GM23338 (cell line): ENCODE measurements around the gene WDR47. TPM values are rescaled to one million over a fixed set of nuclear protein-coding genes. Genes with fewer than 3 reads are reported as not detected.

Experiments used
- ATAC-seq: fragments of 200-7000 bp; cut with Tn5 transposase; 3 replicates; pipeline ENCODE4 v1.9.1; 2020
- DNase-seq: peaks from one replicate; pipeline ENCODE4 v3.0.0-alpha.2; 2015; ENCODE audit warnings: low spot score
- H2AFZ ChIP-seq: fragments of 200-600 bp; sonication (generic); 2 replicates; pipeline ENCODE4 v1.8.0; 2016; ENCODE audit warnings: antibody characterized with exemption, mild to moderate bottlenecking, moderate library complexity
- H3F3A ChIP-seq: fragments of 200-600 bp; sonication (generic); replicated peaks from 2 replicates; pipeline ENCODE4 v1.8.0; 2017; ENCODE audit warnings: antibody characterized with exemption, mixed run types, low read depth
- H3K27ac ChIP-seq: fragments of 200-600 bp; sonication (generic); 2 replicates; pipeline ENCODE4 v1.6.1; 2016; ENCODE audit warnings: low read depth
- H3K27me3 ChIP-seq: fragments of 200-600 bp; sonication (generic); 2 replicates; pipeline ENCODE4 v1.8.0; 2016; ENCODE audit warnings: mild to moderate bottlenecking, mixed run types, moderate library complexity; ENCODE audit not compliant: insufficient read depth
- H3K36me3 ChIP-seq: fragments of 200-600 bp; sonication (generic); 2 replicates; pipeline ENCODE4 v1.8.0; 2016; ENCODE audit warnings: mild to moderate bottlenecking; ENCODE audit not compliant: insufficient read depth
- H3K4me1 ChIP-seq: fragments of 200-600 bp; sonication (generic); 2 replicates; pipeline ENCODE4 v1.8.0; 2016; ENCODE audit warnings: mild to moderate bottlenecking, moderate library complexity; ENCODE audit not compliant: insufficient read depth
- H3K4me2 ChIP-seq: fragments of 200-600 bp; sonication (generic); 2 replicates; pipeline ENCODE4 v1.7.1; 2017; ENCODE audit warnings: mixed run types
- H3K4me3 ChIP-seq: fragments of 200-600 bp; sonication (generic); 2 replicates; pipeline ENCODE4 v1.6.1; 2016; ENCODE audit warnings: mixed run types
- H3K79me2 ChIP-seq: fragments of 200-600 bp; sonication (generic); replicated peaks from 2 replicates; pipeline ENCODE4 v1.8.0; 2017; ENCODE audit warnings: mild to moderate bottlenecking; ENCODE audit not compliant: insufficient read depth
- H3K9me2 ChIP-seq: fragments of 200-600 bp; sonication (generic); 2 replicates; pipeline ENCODE4 v1.8.0; 2017; ENCODE audit not compliant: insufficient read depth
- H4K20me1 ChIP-seq: fragments of 200-600 bp; sonication (generic); replicated peaks from 2 replicates; pipeline ENCODE4 v1.8.0; 2017; ENCODE audit warnings: mild to moderate bottlenecking; ENCODE audit not compliant: insufficient read depth
- H3K27ac Mint-ChIP-seq: 2 replicates; pipeline ENCODE4 v1.8.0; 2020; ENCODE audit warnings: inconsistent platforms, mild to moderate bottlenecking, moderate library complexity, mixed read lengths
- H3K27me3 Mint-ChIP-seq: 3 replicates; pipeline ENCODE4 v1.8.0; 2022; ENCODE audit warnings: low read depth, mild to moderate bottlenecking, moderate library complexity, mixed read lengths, inconsistent platforms; ENCODE audit not compliant: insufficient read depth, poor library complexity
- H3K36me3 Mint-ChIP-seq: 3 replicates; pipeline ENCODE4 v1.8.0; 2021; ENCODE audit warnings: low read depth, mild to moderate bottlenecking, inconsistent platforms, moderate library complexity, mixed read lengths
- H3K4me1 Mint-ChIP-seq: 3 replicates; pipeline ENCODE4 v1.8.0; 2020; ENCODE audit warnings: mild to moderate bottlenecking, inconsistent platforms, mixed read lengths
- H3K4me3 Mint-ChIP-seq: 3 replicates; pipeline ENCODE4 v1.8.0; 2021; ENCODE audit warnings: moderate library complexity, mild to moderate bottlenecking, inconsistent platforms, mixed read lengths
- H3K9me3 Mint-ChIP-seq: 3 replicates; pipeline ENCODE4 v1.8.0; 2020; ENCODE audit warnings: moderate library complexity, mild to moderate bottlenecking, inconsistent platforms, mixed read lengths
- CREB1 ChIP-seq: fragments of 250-450 bp; sonication (Bioruptor Pico); IDR thresholded peaks from 2 replicates; pipeline ENCODE4 v1.5.0; 2020; ENCODE audit warnings: low read depth, mild to moderate bottlenecking, moderate library complexity
- EZH2 ChIP-seq: fragments of 200-600 bp; sonication (generic); IDR thresholded peaks from one replicate; pipeline ENCODE4 v1.8.0; 2017; ENCODE audit warnings: antibody characterized with exemption, mild to moderate bottlenecking, low read depth; ENCODE audit not compliant: unreplicated experiment
- JUNB ChIP-seq: IDR thresholded peaks from one replicate; pipeline ENCODE4 v1.6.1; 2016; ENCODE audit warnings: antibody characterized with exemption; ENCODE audit not compliant: unreplicated experiment
- NANOG ChIP-seq: IDR thresholded peaks from 2 replicates; pipeline ENCODE4 v1.6.1; 2016; ENCODE audit warnings: antibody characterized with exemption, borderline replicate concordance
- POLR2AphosphoS5 ChIP-seq: IDR thresholded peaks from 2 replicates; pipeline ENCODE4 v1.6.1; 2016; ENCODE audit warnings: antibody characterized with exemption, low read depth
- STAT1 ChIP-seq: IDR thresholded peaks from one replicate; pipeline ENCODE4 v1.6.1; 2016; ENCODE audit warnings: antibody characterized with exemption; ENCODE audit not compliant: unreplicated experiment
- ZNF114 ChIP-seq: fragments of 250-450 bp; sonication (Bioruptor Pico); IDR thresholded peaks from 2 replicates; pipeline ENCODE4 v1.5.0; 2020; ENCODE audit warnings: mild to moderate bottlenecking, moderate library complexity
- ZNF331 ChIP-seq: fragments of 250-450 bp; sonication (Bioruptor Pico); IDR thresholded peaks from 2 replicates; pipeline ENCODE4 v1.5.0; 2020; ENCODE audit warnings: low read depth, mild to moderate bottlenecking, moderate library complexity
- polyA plus RNA-seq: library from polyadenylated mRNA; unstranded; fragments of >200 nt; fragmentation: Nextera tagmentation; extraction: Ambion mirVana; gene quantifications from 2 replicates; pipeline ENCODE4 v1.2.1, GENCODE V29; 2016
- total RNA-seq: library from RNA; depleted of rRNA; stranded (reverse); fragments of >200 nt; shearing (Covaris generic); gene quantifications from 2 replicates; pipeline ENCODE4 v1.2.3, GENCODE V29; 2014
- TF ChIP-seq, protein P1 (sequence below): IDR thresholded peaks from 2 replicates; pipeline ENCODE4 v1.6.1; 2016; ENCODE audit warnings: antibody characterized with exemption
- TF ChIP-seq, protein P2 (sequence below), 2 experiments: fragments of 200-600 bp in 1 of 2; sonication (generic) in 1 of 2; conservative IDR thresholded peaks; 2 replicates each; pipeline versions ENCODE4 v1.5.1 to v1.6.1; 2016 to 2017; ENCODE audit warnings: antibody characterized with exemption in 2 of 2, low read depth in 2 of 2, mild to moderate bottlenecking in 2 of 2, moderate library complexity in 1 of 2
- TF ChIP-seq, protein P3 (sequence below): fragments of 250-450 bp; sonication (Bioruptor Pico); IDR thresholded peaks from 2 replicates; pipeline ENCODE4 v1.5.0; 2020; ENCODE audit warnings: mild to moderate bottlenecking, moderate library complexity

Gene WDR47
- total and polyA plus RNA-seq, 2 experiments from 2014 or later: 3.9 to 5.2 TPM

DNA sequence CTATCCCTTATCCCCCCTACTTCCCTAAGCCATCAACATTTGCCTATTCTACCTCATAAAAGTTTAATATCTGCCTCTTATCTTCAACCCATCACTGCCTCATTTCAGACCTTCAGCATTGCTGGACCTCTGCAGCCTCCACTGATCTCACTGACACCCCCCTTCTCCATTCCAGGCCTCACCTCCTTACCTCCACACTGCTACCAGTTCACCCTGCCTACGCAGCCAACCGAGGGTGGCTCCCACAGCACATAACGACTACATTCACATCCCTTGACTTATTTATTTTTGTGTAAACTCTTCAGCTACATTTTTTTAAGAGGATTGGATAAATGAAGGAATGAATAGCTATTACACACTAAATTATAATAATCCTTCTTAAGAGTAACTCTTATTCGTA is 92.9 kb downstream of the WDR47 start:
- TF ChIP-seq ZNF331 (no peak), CREB1 (CRISPR knock-in tag) (no peak), POLR2AphosphoS5 (no peak), ZNF114 (CRISPR knock-in tag) (no peak), STAT1 (no peak), JUNB (no peak), NANOG (no peak), EZH2 (no peak)
- TF ChIP-seq, protein P1, sequence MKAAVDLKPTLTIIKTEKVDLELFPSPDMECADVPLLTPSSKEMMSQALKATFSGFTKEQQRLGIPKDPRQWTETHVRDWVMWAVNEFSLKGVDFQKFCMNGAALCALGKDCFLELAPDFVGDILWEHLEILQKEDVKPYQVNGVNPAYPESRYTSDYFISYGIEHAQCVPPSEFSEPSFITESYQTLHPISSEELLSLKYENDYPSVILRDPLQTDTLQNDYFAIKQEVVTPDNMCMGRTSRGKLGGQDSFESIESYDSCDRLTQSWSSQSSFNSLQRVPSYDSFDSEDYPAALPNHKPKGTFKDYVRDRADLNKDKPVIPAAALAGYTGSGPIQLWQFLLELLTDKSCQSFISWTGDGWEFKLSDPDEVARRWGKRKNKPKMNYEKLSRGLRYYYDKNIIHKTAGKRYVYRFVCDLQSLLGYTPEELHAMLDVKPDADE: no peak
- TF ChIP-seq, protein P2, sequence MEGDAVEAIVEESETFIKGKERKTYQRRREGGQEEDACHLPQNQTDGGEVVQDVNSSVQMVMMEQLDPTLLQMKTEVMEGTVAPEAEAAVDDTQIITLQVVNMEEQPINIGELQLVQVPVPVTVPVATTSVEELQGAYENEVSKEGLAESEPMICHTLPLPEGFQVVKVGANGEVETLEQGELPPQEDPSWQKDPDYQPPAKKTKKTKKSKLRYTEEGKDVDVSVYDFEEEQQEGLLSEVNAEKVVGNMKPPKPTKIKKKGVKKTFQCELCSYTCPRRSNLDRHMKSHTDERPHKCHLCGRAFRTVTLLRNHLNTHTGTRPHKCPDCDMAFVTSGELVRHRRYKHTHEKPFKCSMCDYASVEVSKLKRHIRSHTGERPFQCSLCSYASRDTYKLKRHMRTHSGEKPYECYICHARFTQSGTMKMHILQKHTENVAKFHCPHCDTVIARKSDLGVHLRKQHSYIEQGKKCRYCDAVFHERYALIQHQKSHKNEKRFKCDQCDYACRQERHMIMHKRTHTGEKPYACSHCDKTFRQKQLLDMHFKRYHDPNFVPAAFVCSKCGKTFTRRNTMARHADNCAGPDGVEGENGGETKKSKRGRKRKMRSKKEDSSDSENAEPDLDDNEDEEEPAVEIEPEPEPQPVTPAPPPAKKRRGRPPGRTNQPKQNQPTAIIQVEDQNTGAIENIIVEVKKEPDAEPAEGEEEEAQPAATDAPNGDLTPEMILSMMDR (conservative IDR thresholded peaks at IDR 0.05; ENCODE audit: low read depth in 2 of 2): no peak
- TF ChIP-seq, protein P3, sequence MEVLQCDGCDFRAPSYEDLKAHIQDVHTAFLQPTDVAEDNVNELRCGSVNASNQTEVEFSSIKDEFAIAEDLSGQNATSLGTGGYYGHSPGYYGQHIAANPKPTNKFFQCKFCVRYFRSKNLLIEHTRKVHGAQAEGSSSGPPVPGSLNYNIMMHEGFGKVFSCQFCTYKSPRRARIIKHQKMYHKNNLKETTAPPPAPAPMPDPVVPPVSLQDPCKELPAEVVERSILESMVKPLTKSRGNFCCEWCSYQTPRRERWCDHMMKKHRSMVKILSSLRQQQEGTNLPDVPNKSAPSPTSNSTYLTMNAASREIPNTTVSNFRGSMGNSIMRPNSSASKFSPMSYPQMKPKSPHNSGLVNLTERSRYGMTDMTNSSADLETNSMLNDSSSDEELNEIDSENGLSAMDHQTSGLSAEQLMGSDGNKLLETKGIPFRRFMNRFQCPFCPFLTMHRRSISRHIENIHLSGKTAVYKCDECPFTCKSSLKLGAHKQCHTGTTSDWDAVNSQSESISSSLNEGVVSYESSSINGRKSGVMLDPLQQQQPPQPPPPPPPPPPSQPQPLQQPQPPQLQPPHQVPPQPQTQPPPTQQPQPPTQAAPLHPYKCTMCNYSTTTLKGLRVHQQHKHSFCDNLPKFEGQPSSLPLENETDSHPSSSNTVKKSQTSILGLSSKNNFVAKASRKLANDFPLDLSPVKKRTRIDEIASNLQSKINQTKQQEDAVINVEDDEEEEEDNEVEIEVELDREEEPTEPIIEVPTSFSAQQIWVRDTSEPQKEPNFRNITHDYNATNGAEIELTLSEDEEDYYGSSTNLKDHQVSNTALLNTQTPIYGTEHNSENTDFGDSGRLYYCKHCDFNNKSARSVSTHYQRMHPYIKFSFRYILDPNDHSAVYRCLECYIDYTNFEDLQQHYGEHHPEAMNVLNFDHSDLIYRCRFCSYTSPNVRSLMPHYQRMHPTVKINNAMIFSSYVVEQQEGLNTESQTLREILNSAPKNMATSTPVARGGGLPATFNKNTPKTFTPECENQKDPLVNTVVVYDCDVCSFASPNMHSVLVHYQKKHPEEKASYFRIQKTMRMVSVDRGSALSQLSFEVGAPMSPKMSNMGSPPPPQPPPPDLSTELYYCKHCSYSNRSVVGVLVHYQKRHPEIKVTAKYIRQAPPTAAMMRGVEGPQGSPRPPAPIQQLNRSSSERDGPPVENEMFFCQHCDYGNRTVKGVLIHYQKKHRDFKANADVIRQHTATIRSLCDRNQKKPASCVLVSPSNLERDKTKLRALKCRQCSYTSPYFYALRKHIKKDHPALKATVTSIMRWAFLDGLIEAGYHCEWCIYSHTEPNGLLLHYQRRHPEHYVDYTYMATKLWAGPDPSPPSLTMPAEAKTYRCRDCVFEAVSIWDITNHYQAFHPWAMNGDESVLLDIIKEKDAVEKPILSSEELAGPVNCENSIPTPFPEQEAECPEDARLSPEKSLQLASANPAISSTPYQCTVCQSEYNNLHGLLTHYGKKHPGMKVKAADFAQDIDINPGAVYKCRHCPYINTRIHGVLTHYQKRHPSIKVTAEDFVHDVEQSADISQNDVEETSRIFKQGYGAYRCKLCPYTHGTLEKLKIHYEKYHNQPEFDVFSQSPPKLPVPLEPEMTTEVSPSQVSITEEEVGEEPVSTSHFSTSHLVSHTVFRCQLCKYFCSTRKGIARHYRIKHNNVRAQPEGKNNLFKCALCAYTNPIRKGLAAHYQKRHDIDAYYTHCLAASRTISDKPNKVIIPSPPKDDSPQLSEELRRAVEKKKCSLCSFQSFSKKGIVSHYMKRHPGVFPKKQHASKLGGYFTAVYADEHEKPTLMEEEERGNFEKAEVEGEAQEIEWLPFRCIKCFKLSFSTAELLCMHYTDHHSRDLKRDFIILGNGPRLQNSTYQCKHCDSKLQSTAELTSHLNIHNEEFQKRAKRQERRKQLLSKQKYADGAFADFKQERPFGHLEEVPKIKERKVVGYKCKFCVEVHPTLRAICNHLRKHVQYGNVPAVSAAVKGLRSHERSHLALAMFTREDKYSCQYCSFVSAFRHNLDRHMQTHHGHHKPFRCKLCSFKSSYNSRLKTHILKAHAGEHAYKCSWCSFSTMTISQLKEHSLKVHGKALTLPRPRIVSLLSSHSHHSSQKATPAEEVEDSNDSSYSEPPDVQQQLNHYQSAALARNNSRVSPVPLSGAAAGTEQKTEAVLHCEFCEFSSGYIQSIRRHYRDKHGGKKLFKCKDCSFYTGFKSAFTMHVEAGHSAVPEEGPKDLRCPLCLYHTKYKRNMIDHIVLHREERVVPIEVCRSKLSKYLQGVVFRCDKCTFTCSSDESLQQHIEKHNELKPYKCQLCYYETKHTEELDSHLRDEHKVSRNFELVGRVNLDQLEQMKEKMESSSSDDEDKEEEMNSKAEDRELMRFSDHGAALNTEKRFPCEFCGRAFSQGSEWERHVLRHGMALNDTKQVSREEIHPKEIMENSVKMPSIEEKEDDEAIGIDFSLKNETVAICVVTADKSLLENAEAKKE (CRISPR knock-in tag): no peak
- DNase-seq (no peak), ATAC-seq (peak; percentile 52)
- Histone ChIP-seq H3K27me3 (no peaks in the 10 kb centered on the region), H2AFZ (no peak overlapping the region), H4K20me1 (no peaks in the 10 kb centered on the region), H3K4me1 (peaks cover 48% of the 10 kb centered on the region), H3K79me2 (peaks cover 69% of the 10 kb centered on the region), H3K4me3 (no peak overlapping the region), H3K4me2 (peak overlapping the region; percentile 68), H3K36me3 (no peaks in the 10 kb centered on the region), H3F3A (peaks cover 10% of the 10 kb centered on the region; the same call in 1 of the 2 replicates), H3K9me2 (no peaks in the 10 kb centered on the region; the same call in 1 of the 2 replicates), H3K27ac (peak overlapping the region; percentile 92)
- peaks cover 26% of the 10 kb centered on the region for H3K36me3 Mint-ChIP-seq
- peaks cover 35% of the 10 kb centered on the region for H3K4me1 Mint-ChIP-seq
- H3K27ac Mint-ChIP-seq: peak overlapping the region; percentile 78
- no peaks in the 10 kb centered on the region for H3K9me3 Mint-ChIP-seq
- peaks cover 3% of the 10 kb centered on the region for H3K27me3 Mint-ChIP-seq
- H3K4me3 Mint-ChIP-seq: peak overlapping the region; percentile 22
